HepG2 (cell line): Measurements from ENCODE around the gene KLHL11. TPM values are rescaled to one million over a fixed set of nuclear protein-coding genes. Genes with fewer than 3 reads are reported as not detected.

Experiments used
- ARID2 ChIP-seq: sonication (generic); formaldehyde crosslinking; IDR thresholded peaks from 2 replicates; pipeline ENCODE4 v1.8.1; 2022; ENCODE audit warnings: mild to moderate bottlenecking, missing genetic modification reagents, borderline replicate concordance
- ATF7 ChIP-seq, 2 experiments: fragments of 450-650 bp in 1 of 2; sonication (generic) in 1 of 2; formaldehyde crosslinking in 1 of 2; IDR thresholded peaks; 2 replicates each; pipeline versions ENCODE4 v1.4.0 to v1.6.1; 2016 to 2020; ENCODE audit warnings: antibody characterized with exemption in 1 of 2, mild to moderate bottlenecking in 1 of 2, missing genetic modification reagents in 1 of 2
- CCDC6 ChIP-seq: sonication (generic); formaldehyde crosslinking; IDR thresholded peaks from 2 replicates; pipeline ENCODE4 v1.8.1; 2022; ENCODE audit warnings: mild to moderate bottlenecking, missing genetic modification reagents, moderate library complexity
- CENPX ChIP-seq: sonication (generic); formaldehyde crosslinking; IDR thresholded peaks from 2 replicates; pipeline ENCODE4 v1.9.0; 2021; ENCODE audit warnings: mild to moderate bottlenecking, missing genetic modification reagents, moderate library complexity
- HCFC1 ChIP-seq: fragments of 150-350 bp; IDR thresholded peaks from 2 replicates; pipeline ENCODE4 v1.6.1; 2014; ENCODE audit warnings: low read depth, low read length
- HOXA7 ChIP-seq: sonication (generic); formaldehyde crosslinking; IDR thresholded peaks from 2 replicates; pipeline ENCODE4 v1.8.1; 2022; ENCODE audit warnings: mild to moderate bottlenecking, missing genetic modification reagents, moderate library complexity
- KDM3A ChIP-seq: IDR thresholded peaks from 2 replicates; pipeline ENCODE4 v1.6.1; 2018; ENCODE audit warnings: low read depth, missing compliant biosample characterization
- SRY ChIP-seq: sonication (generic); formaldehyde crosslinking; IDR thresholded peaks from 2 replicates; pipeline ENCODE4 v1.8.0; 2022; ENCODE audit warnings: mild to moderate bottlenecking, missing genetic modification reagents
- STAT5B ChIP-seq: sonication (generic); formaldehyde crosslinking; IDR thresholded peaks from 2 replicates; pipeline ENCODE4 v1.4.0; 2020; ENCODE audit warnings: missing genetic modification reagents
- TBP ChIP-seq: sonication (generic); formaldehyde crosslinking; IDR thresholded peaks from 2 replicates; pipeline ENCODE4 v1.5.0; 2020; ENCODE audit warnings: missing genetic modification reagents
- ZC3H4 ChIP-seq: sonication (generic); formaldehyde crosslinking; IDR thresholded peaks from 2 replicates; pipeline ENCODE4 v1.4.0; 2020; ENCODE audit warnings: missing genetic modification reagents, borderline replicate concordance
- ZNF264 ChIP-seq: sonication (generic); formaldehyde crosslinking; IDR thresholded peaks from 2 replicates; pipeline ENCODE4 v1.4.0; 2020; ENCODE audit warnings: missing genetic modification reagents
- ZNF446 ChIP-seq: sonication (generic); formaldehyde crosslinking; IDR thresholded peaks from 2 replicates; pipeline ENCODE4 v1.5.0; 2020; ENCODE audit warnings: mild to moderate bottlenecking, missing genetic modification reagents
- ZNF468 ChIP-seq: sonication (generic); formaldehyde crosslinking; IDR thresholded peaks from 2 replicates; pipeline ENCODE4 v1.8.0; 2022; ENCODE audit warnings: mild to moderate bottlenecking, moderate library complexity, missing genetic modification reagents
- ZNF768 ChIP-seq: sonication (generic); formaldehyde crosslinking; IDR thresholded peaks from 2 replicates; pipeline ENCODE4 v1.4.0; 2020; ENCODE audit warnings: missing genetic modification reagents
- polyA plus RNA-seq, 8 experiments: library from polyadenylated mRNA; depleted of rRNA in 3 of 8; stranded (reverse) in 7 of 8; unstranded in 1 of 8; fragments of >200 nt; fragmentation: Illumina TruSeq in 4 of 8; extraction: Trizol in 4 of 8; gene quantifications; 2 replicates each; pipeline versions ENCODE4 v1.2.1 to v1.2.3, GENCODE V29; 2011 to 2016; ENCODE audit warnings: low read depth in 4 of 8, missing spikeins in 1 of 8, mixed read lengths in 1 of 8; ENCODE audit not compliant: insufficient read depth in 1 of 8
- total RNA-seq, 5 experiments: library from RNA; depleted of rRNA; stranded (reverse); fragments of >200 nt; fragmentation: Illumina TruSeq; extraction: Trizol; gene quantifications; 2 replicates each; pipeline ENCODE4 v1.2.3, GENCODE V29; 2016; ENCODE audit warnings: low read depth in 1 of 5
- TF ChIP-seq, protein P1 (sequence below): sonication (generic); formaldehyde crosslinking; IDR thresholded peaks from 2 replicates; pipeline ENCODE4 v1.5.1; 2020; ENCODE audit warnings: mild to moderate bottlenecking, moderate library complexity, missing genetic modification reagents
- TF ChIP-seq, protein P2 (sequence below): sonication (generic); formaldehyde crosslinking; IDR thresholded peaks from 2 replicates; pipeline ENCODE4 v1.8.0; 2022; ENCODE audit warnings: mild to moderate bottlenecking, missing genetic modification reagents; ENCODE audit not compliant: insufficient replicate concordance
- TF ChIP-seq, protein P3 (sequence below): sonication (generic); formaldehyde crosslinking; IDR thresholded peaks from 2 replicates; pipeline ENCODE4 v1.8.1; 2023; ENCODE audit warnings: missing genetic modification reagents, mild to moderate bottlenecking, borderline replicate concordance
- TF ChIP-seq, protein P4 (sequence below): sonication (generic); formaldehyde crosslinking; IDR thresholded peaks from 2 replicates; pipeline ENCODE4 v1.5.0; 2020; ENCODE audit warnings: missing genetic modification reagents, mild to moderate bottlenecking, borderline replicate concordance
- TF ChIP-seq, protein P5 (sequence below): IDR thresholded peaks from 2 replicates; pipeline ENCODE4 v1.6.1; 2016
- TF ChIP-seq, protein P6 (sequence below): fragments of 450-650 bp; IDR thresholded peaks from 2 replicates; pipeline ENCODE4 v1.6.1; 2016
- TF ChIP-seq, protein P7 (sequence below): IDR thresholded peaks from 2 replicates; pipeline ENCODE4 v1.6.1; 2018; ENCODE audit warnings: missing genetic modification reagents

Gene KLHL11
- total and polyA plus RNA-seq, 2 of the 13 experiments (the other 11 are each of a cell fraction or from before 2014, with no cell fraction given) = 7.7 to 27.5 TPM

DNA sequence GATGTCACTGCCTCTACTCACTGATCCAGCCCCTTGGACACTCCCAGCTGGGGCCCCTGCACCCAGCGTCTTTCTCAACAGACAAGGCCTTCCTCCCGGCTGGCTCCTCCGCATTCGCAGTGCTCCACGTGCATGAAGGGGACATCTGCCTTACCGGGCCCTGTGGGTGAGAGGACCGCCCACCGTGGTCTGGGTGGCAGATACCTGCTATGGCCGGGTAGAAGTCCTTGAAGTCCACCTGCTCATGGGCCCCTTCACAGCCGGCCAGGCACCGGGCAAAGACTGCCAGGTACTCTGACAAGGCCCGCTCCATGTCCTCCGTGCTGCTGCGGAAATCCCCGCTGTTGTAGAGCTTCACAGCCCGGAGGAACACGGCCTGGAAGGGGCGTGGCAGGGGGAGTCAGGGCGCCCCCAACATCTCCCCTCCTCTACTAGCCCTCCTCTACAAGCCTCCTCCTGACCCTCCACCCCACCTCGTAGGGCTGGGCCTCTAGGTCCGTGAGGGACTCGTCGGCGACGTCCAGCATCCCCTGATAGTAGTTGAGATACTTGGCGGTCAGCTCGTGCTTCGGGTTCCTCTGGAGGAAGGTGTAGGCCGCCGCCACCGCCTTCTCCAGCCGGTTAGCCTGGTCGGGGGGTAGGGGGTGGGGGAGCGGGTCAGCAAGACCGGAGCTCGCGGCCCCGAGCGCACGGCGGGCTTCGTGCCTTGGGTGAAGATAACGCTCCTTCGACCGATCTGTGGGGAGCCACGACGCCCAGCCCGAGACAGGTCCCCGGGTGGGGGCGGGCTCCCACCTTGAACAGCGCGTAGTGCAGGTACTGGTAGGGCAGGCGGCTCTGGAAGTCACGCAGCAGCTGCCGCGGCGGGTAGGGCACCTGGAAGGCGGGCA, 54.3 kb downstream of the KLHL11 start (continued):
- TF ChIP-seq TBP (no peak), ATF7 (IDR thresholded peaks at IDR 0.05) (no peak), ATF7 (CRISPR knock-in tag; IDR thresholded peaks at IDR 0.05) (no peak; the same call in 1 of the 2 replicates), STAT5B (CRISPR knock-in tag) (no peak), HCFC1 (no peak), ARID2 (no peak), ZNF264 (no peak), ZNF446 (CRISPR knock-in tag) (no peak; the same call in 1 of the 2 replicates), CENPX (CRISPR knock-in tag) (no peak), CCDC6 (CRISPR knock-in tag) (no peak; the same call in 1 of the 2 replicates), ZC3H4 (CRISPR knock-in tag) (peak; percentile 14; the same call in 1 of the 2 replicates), ZNF468 (CRISPR knock-in tag) (no peak), KDM3A (CRISPR knock-in tag) (no peak), SRY (CRISPR knock-in tag) (no peak), HOXA7 (CRISPR knock-in tag) (0 out of 2 replicates have a peak, but pooled peaks have one; percentile 56), ZNF768 (peak; percentile 2; the same call in 1 of the 2 replicates)
- TF ChIP-seq, protein P1, sequence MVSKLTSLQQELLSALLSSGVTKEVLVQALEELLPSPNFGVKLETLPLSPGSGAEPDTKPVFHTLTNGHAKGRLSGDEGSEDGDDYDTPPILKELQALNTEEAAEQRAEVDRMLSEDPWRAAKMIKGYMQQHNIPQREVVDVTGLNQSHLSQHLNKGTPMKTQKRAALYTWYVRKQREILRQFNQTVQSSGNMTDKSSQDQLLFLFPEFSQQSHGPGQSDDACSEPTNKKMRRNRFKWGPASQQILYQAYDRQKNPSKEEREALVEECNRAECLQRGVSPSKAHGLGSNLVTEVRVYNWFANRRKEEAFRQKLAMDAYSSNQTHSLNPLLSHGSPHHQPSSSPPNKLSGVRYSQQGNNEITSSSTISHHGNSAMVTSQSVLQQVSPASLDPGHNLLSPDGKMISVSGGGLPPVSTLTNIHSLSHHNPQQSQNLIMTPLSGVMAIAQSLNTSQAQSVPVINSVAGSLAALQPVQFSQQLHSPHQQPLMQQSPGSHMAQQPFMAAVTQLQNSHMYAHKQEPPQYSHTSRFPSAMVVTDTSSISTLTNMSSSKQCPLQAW (CRISPR knock-in tag) = peak; percentile 39
- TF ChIP-seq, protein P2, sequence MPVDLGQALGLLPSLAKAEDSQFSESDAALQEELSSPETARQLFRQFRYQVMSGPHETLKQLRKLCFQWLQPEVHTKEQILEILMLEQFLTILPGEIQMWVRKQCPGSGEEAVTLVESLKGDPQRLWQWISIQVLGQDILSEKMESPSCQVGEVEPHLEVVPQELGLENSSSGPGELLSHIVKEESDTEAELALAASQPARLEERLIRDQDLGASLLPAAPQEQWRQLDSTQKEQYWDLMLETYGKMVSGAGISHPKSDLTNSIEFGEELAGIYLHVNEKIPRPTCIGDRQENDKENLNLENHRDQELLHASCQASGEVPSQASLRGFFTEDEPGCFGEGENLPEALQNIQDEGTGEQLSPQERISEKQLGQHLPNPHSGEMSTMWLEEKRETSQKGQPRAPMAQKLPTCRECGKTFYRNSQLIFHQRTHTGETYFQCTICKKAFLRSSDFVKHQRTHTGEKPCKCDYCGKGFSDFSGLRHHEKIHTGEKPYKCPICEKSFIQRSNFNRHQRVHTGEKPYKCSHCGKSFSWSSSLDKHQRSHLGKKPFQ (CRISPR knock-in tag) = no peak
- TF ChIP-seq, protein P3, sequence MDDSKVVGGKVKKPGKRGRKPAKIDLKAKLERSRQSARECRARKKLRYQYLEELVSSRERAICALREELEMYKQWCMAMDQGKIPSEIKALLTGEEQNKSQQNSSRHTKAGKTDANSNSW (CRISPR knock-in tag) = 0 out of 2 replicates have a peak, but pooled peaks have one; percentile 30
- TF ChIP-seq, protein P4, sequence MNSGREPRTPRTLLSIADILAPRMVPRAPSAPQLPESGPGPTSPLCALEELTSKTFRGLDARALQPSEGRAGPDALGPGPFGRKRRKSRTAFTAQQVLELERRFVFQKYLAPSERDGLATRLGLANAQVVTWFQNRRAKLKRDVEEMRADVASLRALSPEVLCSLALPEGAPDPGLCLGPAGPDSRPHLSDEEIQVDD (CRISPR knock-in tag) = no peak
- TF ChIP-seq, protein P5, sequence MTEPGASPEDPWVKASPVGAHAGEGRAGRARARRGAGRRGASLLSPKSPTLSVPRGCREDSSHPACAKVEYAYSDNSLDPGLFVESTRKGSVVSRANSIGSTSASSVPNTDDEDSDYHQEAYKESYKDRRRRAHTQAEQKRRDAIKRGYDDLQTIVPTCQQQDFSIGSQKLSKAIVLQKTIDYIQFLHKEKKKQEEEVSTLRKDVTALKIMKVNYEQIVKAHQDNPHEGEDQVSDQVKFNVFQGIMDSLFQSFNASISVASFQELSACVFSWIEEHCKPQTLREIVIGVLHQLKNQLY (CRISPR knock-in tag) = no peak
- TF ChIP-seq, protein P6, sequence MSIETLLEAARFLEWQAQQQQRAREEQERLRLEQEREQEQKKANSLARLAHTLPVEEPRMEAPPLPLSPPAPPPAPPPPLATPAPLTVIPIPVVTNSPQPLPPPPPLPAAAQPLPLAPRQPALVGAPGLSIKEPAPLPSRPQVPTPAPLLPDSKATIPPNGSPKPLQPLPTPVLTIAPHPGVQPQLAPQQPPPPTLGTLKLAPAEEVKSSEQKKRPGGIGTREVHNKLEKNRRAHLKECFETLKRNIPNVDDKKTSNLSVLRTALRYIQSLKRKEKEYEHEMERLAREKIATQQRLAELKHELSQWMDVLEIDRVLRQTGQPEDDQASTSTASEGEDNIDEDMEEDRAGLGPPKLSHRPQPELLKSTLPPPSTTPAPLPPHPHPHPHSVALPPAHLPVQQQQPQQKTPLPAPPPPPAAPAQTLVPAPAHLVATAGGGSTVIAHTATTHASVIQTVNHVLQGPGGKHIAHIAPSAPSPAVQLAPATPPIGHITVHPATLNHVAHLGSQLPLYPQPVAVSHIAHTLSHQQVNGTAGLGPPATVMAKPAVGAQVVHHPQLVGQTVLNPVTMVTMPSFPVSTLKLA = no peak
- TF ChIP-seq, protein P7, sequence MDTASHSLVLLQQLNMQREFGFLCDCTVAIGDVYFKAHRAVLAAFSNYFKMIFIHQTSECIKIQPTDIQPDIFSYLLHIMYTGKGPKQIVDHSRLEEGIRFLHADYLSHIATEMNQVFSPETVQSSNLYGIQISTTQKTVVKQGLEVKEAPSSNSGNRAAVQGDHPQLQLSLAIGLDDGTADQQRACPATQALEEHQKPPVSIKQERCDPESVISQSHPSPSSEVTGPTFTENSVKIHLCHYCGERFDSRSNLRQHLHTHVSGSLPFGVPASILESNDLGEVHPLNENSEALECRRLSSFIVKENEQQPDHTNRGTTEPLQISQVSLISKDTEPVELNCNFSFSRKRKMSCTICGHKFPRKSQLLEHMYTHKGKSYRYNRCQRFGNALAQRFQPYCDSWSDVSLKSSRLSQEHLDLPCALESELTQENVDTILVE = peak; percentile 31; the same call in 1 of the 2 replicates
